Activated gamma-delta T cell (primary cell): ENCODE results near the gene ASPRV1.
"Not testable (repeated sequence)": the region's sequence is repeated elsewhere in the genome, so short reads cannot be mapped to it uniquely, and the experiment has no call there.

Experiments
- DNase-seq: peaks from one replicate; lab custom pipeline; 2025; lab: John Stamatoyannopoulos, UW

The ASPRV1 gene

DNA sequence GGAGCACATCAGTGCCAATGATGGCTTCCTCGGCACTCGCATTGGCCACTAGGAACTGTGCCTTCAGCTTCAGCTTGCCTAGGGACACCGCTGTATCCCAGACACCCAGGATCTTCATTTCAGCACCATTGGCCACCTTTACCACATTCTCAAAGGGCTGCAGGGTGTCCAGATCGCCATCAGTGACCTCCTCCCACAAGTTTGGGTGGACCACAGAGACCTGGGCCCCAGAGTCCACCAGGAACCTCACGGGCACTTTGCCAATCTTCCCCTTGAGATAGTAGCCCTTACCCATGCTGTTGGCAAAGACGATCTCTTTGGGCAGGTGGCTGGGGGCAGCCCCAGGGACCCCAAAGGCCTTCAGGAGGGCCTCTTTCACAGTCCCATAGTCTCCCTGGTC is 610 bp downstream of the ASPRV1 start:
- DNase-seq: no peak

GRCh38 chr2:69959425-69959824 is 2.0 kb downstream of the ASPRV1 start:
- DNase-seq: no peak

GRCh38 chr2:69958480-69958879 is 3.0 kb downstream of the ASPRV1 start:
- no peak for DNase-seq

DNA sequence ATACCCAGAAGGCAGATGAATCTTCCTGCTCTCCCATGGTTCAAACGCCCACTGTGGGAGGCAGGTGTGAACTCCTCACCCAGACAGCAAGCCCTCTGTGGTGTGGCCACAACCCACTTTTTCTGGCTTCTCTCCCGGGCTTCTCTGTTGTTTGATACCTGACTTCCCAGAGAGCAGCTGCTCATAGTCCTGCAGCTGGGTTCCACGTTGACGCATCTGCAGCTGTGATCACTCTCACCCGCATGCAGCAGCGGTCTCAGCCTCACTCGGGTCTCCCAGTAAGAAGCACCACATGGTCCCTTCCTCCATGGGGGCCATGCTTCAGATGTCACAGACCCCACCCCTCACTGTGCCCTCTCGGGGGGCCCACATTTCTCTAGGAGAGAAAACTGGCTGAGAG is 3.5 kb downstream of the ASPRV1 start:
- DNase-seq: no peak

GRCh38 chr2:69956475-69956979 is 4.9 kb downstream of the ASPRV1 start:
- no peak for DNase-seq

- no peak for DNase-seq
Observed at GRCh38 chr2:69955029-69955428, 6.4 kb downstream of the ASPRV1 start.

GRCh38 chr2:69954084-69954483 is 7.3 kb downstream of the ASPRV1 start:
- no peak for DNase-seq

DNA sequence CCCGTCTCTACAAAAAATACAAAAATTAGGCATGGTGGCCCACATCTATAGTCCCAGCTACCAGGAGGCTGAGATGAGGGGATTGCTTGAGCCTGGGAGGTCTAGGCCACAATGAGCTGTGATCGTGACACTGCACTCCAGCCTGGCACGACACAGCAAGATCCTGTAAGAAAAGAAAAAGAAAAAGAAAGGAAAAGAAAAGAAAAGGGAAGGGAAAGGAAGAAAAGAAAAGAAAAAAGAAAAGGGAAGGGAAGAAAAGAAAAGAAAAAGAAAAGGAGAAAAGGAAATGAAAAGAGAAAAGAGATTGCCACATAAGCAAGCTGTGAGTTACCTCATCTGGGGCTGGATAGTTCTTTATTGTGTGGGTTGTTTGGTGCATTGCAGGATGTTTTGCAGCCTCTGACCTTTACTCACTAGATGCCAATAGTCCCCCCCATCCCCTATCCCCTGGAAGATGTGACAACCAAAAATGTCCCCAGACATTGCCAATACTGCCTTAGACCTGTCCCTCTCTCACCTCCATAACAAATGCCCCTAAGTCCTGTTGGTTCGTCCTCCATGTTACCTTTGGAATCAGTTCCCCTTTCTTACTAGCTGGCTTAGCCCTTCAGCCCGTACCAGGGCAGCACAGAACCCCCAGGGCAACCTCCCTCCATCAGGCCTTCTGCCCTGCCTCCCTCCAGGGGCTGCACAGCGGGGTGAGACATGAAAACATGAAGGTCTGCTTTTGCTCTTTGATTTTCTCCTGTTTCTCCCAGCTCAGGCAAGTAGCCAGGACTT is 8.9 kb downstream of the ASPRV1 start:
- DNase-seq: no peak

DNA sequence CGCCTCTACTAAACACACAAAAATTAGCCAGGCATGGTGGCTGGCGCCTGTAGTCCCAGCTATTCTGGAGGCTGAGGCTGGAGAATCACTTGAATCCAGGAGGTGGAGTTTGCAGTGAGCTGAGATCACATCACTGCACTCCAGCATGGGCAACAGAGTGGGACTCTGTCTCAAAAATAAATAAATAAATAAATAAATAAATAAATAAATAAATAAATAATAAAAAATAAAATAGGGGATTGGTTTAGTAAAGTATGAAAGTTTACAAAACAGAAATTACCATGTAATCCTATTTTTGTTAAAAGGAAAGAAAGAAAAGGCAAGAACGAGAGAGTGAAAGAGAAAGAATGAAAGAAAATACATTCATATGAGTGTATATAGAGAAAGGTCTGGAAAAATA is 10.8 kb downstream of the ASPRV1 start:
- not testable (repeated sequence) for DNase-seq

DNA sequence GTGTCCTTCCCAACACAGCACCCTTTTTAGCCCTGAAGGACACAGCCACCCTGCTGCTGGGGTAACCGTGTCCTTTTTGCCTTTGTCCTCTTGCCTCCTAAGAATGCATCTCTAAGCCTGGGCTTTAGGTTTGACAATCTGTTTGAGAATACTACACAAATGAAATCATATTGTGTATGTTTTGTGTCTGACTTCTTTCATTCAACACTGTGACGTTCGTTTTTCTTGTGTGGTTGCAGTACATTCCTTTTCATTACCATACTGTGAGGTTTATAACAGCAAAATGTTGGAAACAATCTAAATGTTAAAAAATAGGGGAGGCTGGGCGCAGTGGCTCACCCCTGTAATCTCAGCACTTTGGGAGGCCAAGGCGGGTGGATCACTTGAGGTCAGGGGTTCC is 11.2 kb downstream of the ASPRV1 start:
- no peak for DNase-seq

GRCh38 chr2:69948963-69949645 is 12.3 kb downstream of the ASPRV1 start:
- no peak for DNase-seq

DNA sequence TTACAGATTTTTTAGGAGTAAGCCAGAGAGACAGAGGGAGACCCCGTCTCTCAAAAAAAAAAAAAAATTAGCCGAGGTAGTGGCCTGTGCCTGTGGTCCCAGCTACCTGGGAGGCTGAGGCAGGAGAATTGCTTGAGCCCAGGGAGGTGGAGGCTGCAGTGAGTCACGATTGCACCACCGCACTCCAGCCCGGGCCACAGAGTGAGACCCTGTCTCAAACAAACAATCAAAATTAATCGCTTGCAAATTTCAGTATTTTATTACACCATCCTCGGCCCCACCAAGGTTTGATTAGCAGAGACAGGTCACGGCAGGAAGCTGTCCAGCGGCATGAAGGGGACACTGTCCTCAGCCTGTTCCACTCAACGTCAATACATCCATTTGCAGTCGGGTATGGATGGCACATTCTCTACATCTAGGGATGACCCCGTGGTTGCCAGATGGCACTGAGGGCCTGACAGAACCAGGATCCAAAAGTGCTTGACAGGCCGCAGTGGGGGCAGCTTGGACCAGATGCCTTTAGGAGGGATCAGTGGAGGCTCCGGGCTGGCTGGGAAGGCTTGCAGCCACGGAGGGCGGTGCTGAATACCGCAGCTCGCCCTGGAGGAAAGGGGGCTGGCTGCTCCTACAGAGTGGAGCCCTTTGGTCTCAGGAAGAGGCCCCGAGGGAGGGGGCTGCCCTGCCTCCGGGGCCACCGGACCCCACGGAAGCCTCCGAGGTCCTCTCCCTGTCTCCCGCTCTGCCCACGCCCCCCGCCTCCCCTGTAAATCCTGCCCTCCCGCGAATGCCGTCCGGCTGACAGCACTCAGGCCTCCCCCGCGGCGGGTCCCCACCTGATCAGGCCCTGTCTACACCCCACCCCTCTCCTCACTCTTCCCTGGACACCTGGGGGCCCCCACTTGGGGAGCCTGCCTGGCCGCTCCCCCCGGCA is 13.1 kb downstream of the ASPRV1 start:
- DNase-seq: no peak

DNA sequence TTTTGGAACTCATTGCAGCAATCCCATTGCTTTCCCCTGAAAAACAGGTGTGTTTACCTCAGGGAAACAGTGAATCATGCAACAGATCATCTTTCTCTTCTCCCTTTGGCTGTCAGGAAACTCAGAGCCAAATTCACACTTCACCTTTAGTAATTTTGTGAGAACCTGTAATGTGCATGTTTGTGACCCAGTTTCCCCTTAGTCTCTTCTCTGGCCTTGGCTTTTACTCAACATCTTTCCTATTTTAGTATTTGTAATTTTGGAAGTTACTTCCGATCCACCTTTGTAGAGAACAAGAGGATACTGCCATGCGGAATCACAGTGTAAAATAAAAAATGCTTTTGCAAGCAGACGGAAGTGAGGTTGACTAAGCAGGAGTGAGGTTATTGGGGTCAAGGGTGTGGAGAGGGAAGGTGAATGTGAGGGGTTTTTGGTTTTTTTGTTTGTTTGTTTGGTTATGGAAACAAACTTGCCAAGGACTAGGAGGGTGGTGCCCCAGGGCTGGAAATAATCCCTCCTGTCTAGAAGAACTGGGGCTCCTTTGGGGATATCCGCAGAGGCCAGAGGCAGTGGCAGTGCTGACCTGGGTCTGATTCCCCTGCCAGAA is 14.0 kb downstream of the ASPRV1 start:
- DNase-seq: no peak

DNA sequence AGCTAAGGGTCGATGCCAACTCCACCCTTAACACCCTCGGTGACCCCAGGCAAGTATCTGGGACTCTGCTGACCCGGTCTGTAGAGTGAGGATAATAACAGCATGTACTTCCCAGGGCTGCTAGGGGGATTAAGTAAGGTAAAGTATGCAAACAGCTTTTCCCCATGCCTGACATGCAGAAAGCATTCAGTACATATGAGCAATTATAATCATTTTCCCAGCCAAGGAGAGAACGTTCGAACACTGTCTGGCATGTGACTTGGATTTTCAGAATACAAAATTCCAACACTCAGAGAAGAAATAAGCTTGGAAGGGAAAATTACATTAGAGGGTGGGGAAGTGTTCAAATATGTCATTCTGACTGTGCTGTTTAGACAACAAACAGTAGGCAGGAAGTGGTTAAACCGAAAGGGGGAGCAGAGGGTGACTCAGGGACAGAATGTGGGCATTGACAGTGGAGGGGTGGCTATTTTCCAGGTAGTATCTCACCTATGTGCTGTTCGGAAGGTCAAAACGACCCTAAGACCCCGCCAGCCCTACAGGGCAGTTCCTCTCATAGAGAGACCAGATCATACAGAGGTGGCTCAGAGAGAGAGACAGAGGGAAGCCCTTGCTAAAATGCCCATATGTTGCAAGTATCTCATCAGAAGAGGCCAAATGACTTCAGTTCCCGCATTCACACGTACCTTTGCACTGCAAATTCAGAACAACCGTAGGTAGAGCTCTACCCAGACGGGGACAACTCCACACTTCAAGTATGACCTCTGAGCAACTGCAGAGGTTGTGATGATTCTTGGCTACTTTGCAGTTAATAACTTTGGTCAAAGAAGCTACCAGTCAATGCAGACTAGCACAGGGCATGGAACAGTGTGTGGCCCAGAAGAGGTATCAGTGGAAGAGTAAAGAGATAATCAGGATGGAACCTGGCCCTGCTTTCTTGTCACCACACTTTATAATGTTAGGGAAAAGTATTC is 14.8 kb downstream of the ASPRV1 start:
- no peak for DNase-seq

DNA sequence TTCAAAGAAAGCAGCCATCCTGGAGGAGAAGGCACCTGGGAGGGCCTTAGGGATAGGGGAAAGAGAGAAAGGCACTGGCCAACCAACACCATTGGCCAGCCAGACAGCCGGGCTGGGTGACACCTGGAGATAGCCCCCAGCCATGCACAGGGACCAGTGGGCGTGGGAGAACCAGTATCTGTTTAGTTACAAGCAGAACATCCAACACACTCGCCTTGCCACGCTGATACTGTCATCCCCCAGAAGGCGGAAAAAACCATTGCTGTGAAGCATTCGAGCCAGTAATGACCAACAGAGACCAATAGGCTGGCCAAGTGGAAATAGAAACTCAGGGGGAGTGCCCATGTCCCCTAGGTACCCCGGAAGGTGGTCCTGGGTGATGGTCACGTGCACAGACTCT is 15.5 kb downstream of the ASPRV1 start:
- no peak for DNase-seq

- DNase-seq: no peak
Observed at GRCh38 chr2:69945441-69945840, 16.0 kb downstream of the ASPRV1 start.

DNA sequence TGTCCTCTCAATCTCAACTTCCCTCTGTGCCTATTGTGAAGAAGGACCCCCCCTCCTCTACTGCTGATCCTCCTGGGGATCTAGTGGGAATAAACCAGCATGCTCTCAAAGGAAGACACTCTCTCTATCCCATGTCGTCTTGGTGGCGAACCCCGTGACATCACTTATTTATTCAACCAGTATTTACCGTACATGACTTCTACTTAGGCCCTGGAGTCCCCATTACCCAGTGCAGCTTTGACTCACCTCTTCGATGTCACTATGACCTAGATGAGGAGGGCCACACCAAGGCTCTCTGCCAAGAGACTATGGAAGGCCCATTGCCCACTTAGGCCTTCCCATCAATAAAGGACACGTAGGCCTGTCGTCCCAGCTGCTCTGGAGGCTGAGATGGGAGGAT is 16.7 kb downstream of the ASPRV1 start:
- no peak for DNase-seq

DNA sequence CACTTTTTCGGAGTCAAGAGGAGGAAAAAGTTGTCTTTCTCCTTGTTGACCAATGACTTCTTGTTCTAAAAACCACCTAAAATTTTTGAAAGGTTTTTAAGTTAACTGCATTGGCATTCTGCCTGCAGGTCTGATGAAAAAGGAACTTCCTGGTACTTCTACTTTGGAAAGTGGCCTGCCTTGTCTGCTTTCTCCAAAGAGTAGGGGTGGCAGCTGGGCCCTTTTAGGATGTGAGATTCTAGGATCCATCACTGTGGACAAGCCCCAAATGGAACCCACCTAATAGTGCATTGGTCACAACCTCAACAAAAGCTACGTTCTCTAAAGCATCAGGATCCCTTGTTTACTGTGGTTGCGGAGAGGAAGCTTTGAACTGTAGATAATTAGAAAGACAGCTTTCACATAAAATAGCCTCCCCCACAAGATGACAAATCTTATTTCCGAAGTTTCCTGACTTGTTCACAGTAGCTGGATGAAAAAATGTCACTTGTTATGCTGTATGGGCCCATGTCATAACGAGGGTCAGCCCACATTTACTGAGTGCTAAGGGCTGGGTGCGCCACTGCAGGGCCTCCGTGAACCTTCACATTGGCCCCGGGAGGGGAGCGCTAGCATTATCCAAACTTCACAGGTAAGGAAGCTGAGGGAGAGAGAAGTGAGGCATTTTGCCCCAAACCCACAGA is 17.4 kb downstream of the ASPRV1 start:
- no peak for DNase-seq

DNA sequence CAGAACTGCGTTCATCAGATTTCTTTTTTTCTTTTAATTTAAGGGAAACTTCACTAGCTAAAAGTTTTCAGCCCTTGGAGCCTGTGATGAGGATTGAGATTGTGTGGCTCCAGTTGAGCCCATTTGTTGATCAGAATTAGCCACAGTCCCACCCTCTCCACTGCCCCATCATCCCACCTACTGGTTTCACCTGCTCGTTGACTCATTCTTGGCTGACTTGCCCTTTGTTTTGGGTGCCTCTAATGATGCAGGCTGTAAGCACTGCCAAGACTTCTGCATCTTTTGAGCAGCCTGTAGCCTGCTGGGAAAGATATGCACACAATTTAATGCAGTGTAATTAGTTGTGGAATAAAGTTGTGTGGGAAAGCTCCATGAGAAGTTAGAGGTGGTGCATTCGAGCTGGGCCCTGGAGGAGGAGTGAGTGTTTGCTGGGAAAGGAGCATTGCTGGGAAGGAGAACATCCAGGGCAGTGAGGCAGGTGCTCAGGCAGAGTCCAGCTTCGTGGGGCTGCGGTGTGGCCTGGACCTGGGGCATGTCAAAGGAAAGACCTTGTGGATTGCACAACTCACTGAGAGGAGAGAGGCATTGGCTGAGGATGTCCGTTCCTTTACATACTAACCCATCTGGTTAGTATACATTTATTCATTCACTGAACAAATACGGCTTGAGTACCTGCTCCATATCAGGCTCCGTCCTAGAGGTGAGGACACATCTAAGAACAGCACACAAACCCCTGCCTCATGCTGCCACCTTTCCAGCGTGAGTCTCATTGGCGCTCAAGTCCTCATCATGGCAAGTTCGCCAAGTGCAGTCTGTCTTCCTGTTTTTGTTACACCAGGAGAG is 18.2 kb downstream of the ASPRV1 start:
- DNase-seq: no peak
